Activated CD8-positive, alpha-beta memory T cell treated with anti-CD3 and anti-CD28 coated beads, Interleukin-2, amount 50 U/mL, for 1 hour (primary cell): ENCODE measurements around the gene CD68.
"Not testable (repeated sequence)": the region's sequence is repeated elsewhere in the genome, so short reads cannot be mapped to it uniquely, and the experiment has no call there.

ENCODE experiments used
- DNase-seq: peaks from one replicate; pipeline ENCODE4 v3.0.0-alpha.2; 2020; ENCODE audit errors: extremely low read depth

Gene CD68

DNA sequence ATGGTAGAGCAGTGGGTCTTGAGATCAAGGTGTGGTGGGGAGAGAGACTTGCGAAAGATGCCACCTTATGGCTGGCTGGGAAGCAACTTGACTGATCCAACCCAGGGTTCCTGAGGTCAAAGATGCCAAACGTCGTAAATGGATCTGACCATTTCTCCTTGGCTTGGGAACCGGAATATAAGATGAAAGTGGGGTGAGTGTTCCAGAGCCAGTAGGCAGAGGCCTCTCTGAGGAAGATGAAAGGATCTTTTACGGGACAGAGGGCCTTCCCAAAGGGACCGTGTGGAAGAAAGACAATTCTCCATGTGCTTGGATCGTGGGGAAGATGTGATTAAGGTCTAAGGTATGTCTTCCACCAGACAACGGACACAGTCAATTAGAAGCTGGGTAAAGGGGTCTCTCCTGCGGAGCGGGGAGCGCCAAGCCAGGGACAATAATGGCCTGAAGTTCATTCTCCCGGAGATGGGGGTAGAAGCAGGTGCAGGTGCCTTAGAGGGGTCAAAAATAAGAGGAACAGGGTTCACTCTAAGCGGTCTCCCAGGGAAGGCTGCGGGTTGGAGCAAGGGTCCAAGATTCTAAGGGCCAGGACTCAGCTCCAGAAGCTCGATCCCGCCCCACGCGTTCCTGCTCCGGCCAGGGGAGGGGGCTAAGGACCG lies 34.5 kb downstream of the CD68 start:
- no peak for DNase-seq

DNA sequence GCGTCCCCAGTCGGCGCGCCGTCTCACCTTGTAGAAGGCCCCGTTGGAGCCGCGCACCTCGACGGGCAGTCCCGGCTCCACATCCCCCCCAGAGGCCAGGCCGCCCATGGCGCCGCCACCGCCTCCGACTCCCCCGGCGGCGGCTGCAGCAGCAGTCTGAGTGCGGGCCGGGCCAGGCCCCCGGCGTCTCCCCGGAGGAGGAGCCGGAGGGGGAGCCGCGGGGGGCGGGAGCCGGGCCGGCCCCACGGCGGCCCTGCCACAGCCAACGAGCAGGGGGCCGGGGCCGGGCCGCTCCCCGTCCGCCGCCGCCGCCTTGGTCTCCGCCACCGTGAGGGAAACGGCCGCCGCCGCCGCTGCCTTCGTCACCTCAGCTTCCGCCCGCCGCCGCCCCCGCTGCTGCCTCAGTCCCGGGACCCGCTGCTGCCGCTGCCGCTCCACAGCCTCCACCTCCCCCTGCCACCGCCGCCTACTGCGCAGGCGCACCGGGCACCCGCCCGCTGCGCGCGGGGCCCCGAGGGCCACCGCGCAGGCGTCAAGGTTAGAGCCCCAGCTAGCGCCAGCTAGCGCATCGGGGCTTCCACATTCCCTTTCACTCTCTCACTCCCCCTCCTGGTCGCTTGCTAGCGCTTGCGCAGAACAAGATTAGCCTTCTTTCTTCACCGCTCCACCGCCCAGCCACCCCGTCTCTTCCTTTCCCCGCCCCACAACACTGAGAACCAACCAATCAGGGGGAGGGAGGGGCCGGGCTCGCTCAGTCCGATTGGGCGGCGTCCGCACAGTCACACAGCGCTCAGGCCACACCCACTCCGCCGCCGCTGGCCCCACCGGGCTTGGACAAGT lies 35.2 kb downstream of the CD68 start, which contains the start of gene FXR2:
Gene FXR2, minus strand, starts transcription at position 473 of the 840 bp plus-strand sequence. Its CDS starts 365 bp downstream, at position 108.
- DNase-seq = peak; percentile 98

- DNase-seq = no peak
Measured at GRCh38 chr17:7615265-7615747, 35.9 kb downstream of the CD68 start.

GRCh38 chr17:7618608-7619007 lies 39.2 kb downstream of the CD68 start:
- DNase-seq = no peak

- no peak for DNase-seq
Measured at GRCh38 chr17:7620835-7621234, 41.4 kb downstream of the CD68 start.

GRCh38 chr17:7623661-7624060 lies 44.2 kb downstream of the CD68 start:
- DNase-seq = no peak

DNA sequence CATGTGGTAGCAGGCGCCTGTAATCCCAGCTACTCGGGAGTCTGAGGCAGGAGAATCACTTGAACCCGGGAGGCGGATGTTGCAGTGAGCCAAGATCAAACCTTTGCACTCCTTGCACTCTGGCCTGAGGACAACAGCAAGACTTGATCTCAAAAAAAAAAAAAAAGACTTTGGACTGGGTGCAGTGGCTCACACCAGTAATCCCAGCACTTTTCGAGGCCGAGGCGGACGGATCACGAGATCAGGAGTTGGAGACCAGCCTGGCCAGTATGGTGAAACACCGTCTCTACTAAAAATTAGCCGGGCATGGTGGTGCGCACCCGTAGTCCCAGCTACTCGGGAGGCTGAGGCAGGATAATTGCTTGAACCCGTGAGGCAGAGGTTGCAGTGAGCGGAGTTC lies 46.3 kb downstream of the CD68 start:
- not testable (repeated sequence) for DNase-seq

DNA sequence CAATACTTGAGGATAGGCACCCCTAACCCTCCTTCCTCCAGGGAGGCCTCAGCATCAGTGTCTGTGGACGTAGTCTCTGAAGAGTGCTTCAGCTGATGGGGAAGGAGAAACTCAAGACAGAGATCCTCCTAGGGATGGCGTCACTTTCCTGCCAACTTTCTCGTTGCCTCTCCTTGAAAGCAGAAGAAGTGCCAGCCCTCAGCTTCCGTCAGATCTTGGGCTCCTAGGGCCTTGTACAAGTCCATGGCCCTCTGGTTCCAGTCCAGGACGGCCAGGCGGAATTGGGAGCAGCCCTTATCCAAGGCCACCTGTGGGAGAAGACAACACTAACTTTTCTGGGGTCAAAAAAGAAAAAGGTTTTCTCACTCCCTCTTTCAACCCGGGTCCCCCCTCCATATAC lies 46.9 kb downstream of the CD68 start:
- no peak for DNase-seq

DNA sequence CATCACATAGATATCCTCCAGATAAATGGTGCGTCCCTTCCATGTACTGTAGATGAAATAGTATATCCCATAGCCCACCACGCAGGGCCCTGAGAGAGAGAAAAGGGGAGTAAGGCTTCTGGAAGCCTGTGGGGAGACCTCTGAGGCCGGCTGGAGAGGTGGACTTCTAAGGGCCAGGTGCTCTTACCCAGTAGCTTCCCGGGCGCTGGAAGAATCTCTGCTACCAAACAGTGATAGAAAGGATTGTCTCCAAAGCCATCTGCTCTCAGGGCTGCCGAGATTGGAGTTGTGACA lies 47.5 kb downstream of the CD68 start:
- DNase-seq = no peak

DNA sequence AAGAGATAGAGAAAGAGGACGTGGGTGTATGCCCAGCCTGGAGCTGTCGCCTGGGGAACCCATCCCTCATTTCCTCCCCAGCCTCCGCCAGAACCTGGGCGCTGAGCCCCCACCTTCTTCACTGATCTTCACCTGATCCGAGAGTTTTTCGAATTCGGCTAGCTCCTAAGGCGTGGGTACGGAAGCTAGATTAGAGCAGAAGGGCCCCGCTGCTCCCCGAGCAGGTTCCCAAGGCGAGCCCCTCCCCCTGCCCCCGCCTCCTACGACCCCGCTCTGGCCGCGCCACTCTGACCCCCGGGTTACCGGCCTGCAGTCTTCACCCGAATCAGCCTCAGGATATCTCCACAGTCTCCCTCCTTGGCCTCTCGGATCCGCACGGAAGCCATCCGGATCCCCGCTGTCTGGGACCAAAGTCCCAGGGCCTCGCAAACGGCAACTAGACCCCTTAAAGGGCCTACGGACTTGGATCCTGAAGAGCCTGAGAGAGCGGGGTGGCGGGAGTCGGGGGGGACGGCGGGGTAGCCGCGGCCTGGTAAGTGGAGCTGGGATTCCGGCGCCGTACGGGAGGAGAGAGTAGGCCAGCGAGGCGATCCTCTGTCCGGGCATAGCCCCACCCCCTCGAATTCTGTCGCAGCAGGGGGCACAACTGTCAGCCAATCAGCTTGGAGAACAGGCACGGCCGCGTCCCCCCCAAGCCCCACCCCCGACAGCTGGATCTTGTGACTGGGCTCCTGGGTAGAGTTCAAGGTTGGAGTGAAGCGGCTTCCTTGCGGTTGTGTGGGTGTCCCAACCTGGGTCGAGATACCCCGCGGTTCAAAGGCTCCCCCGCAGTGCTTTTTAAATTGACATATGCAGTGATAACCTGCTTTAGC lies 48.0 kb downstream of the CD68 start, which contains the start of gene SAT2:
Gene SAT2, minus strand, starts transcription at position 572 of the 872 bp plus-strand sequence. Its CDS starts 186 bp downstream, at position 386.
- DNase-seq = peak; percentile 64

GRCh38 chr17:7629939-7630571 lies 50.6 kb downstream of the CD68 start, which contains the start of gene SHBG:
Gene SHBG, plus strand, starts transcription at chr17:7630135. Its CDS starts 38 bp downstream, at chr17:7630173.
- no peak for DNase-seq
